ENCODE measurements around the gene DGCR6.

- no peak for TF ChIP-seq POLR2A (IDR thresholded peaks at IDR 0.05)
- no peak for TF ChIP-seq CTCF (IDR thresholded peaks at IDR 0.05)
These were observed at the start of gene DGCR6 for GRCh38 chr22:18905540-18906409.
